OCI-LY3 (cell line): ENCODE data around the gene PFAS.

ENCODE experiments used
- H2AFZ ChIP-seq: fragments of 200-600, 300-600 bp; shearing (Covaris generic); 2 replicates; pipeline ENCODE4 v1.6.0; 2014; ENCODE audit warnings: antibody characterized with exemption, low read depth, low read length
- H3K27ac ChIP-seq: fragments of 200-600, 300-600 bp; sonication (generic); 2 replicates; pipeline ENCODE4 v1.5.1; 2014; ENCODE audit warnings: mild to moderate bottlenecking, low read length, moderate library complexity, mixed read lengths
- H3K27me3 ChIP-seq: fragments of 200-600, 300-600 bp; sonication (generic); 2 replicates; pipeline ENCODE4 v1.6.1; 2014; ENCODE audit warnings: low read depth, low read length, mixed read lengths
- H3K36me3 ChIP-seq: fragments of 200-600, 300-600 bp; sonication (generic); replicated peaks from 2 replicates; pipeline ENCODE3; 2014; ENCODE audit warnings: low read depth, low read length, mixed read lengths
- H3K4me1 ChIP-seq: fragments of 300-600, 200-600 bp; sonication (generic); 2 replicates; pipeline ENCODE4 v1.6.1; 2014; ENCODE audit warnings: low read length, mixed read lengths
- H3K4me2 ChIP-seq: fragments of 200-600, 300-600 bp; sonication (generic); 2 replicates; pipeline ENCODE4 v1.6.1; 2014; ENCODE audit warnings: low read length, mixed read lengths
- H3K4me3 ChIP-seq: fragments of 300-600, 200-600 bp; sonication (generic); 2 replicates; pipeline ENCODE4 v1.5.1; 2014; ENCODE audit warnings: antibody characterized with exemption, mild to moderate bottlenecking, low read length, moderate library complexity
- H3K79me2 ChIP-seq: fragments of 300-600, 200-600 bp; shearing (Covaris generic); 2 replicates; pipeline ENCODE4 v1.6.1; 2014; ENCODE audit warnings: mild to moderate bottlenecking, low read length, mixed read lengths
- H3K9ac ChIP-seq: fragments of 300-600, 200-600 bp; shearing (Covaris generic); 2 replicates; pipeline ENCODE4 v1.6.0; 2014; ENCODE audit warnings: mild to moderate bottlenecking, low read length, moderate library complexity
- H3K9me3 ChIP-seq: fragments of 200-600, 300-600 bp; shearing (Covaris generic); 2 replicates; pipeline ENCODE4 v1.6.1; 2014; ENCODE audit warnings: low read length, mixed read lengths; ENCODE audit not compliant: insufficient read depth
- H4K20me1 ChIP-seq: fragments of 200-600, 300-600 bp; sonication (generic); 2 replicates; pipeline ENCODE4 v1.6.1; 2016; ENCODE audit warnings: low read length, mixed read lengths; ENCODE audit not compliant: insufficient read depth
- EZH2phosphoT487 ChIP-seq: fragments of 200-600 bp; shearing (Covaris generic); IDR thresholded peaks from 2 replicates; pipeline ENCODE4 v1.6.1; 2018; ENCODE audit warnings: antibody characterized with exemption, mixed run types, low read depth
- TF ChIP-seq, protein P1 (sequence below): fragments of 200-600, 300-600 bp; sonication (generic); IDR thresholded peaks from 2 replicates; pipeline ENCODE4 v1.5.1; 2014; ENCODE audit warnings: antibody characterized with exemption, low read length, low read depth

Gene PFAS

DNA sequence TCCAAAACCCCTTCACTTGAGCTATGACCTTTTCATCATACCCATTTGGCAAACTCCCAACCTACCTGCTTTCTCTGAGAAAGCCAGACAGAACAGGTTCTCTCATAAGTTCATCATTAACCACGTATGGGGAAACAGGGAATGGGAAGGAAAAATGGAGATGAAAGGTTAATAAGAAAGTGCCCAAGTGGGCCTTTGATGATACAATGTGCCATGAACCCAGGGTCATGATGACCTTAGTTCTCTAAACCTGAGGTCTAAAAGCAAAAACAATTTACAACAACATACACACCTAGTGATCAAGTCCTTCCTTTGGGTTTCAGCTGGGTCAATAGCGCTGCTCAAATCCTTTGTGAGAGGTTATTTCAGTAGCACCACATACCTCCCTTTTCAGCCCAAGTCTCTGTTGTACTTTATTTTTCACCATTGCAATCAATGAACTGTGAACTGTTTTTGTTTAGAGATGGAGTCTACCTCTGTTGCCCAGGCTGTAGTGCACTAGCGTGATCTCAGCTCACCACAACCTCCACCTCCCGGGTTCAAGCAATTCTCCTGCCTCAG is 24.9 kb downstream of the PFAS start:
- no peaks in the 10 kb centered on the region for H3K79me2 ChIP-seq
- peaks cover 10% of the 10 kb centered on the region for H3K36me3 ChIP-seq
- TF ChIP-seq EZH2phosphoT487, result no peak
- TF ChIP-seq, protein P1, sequence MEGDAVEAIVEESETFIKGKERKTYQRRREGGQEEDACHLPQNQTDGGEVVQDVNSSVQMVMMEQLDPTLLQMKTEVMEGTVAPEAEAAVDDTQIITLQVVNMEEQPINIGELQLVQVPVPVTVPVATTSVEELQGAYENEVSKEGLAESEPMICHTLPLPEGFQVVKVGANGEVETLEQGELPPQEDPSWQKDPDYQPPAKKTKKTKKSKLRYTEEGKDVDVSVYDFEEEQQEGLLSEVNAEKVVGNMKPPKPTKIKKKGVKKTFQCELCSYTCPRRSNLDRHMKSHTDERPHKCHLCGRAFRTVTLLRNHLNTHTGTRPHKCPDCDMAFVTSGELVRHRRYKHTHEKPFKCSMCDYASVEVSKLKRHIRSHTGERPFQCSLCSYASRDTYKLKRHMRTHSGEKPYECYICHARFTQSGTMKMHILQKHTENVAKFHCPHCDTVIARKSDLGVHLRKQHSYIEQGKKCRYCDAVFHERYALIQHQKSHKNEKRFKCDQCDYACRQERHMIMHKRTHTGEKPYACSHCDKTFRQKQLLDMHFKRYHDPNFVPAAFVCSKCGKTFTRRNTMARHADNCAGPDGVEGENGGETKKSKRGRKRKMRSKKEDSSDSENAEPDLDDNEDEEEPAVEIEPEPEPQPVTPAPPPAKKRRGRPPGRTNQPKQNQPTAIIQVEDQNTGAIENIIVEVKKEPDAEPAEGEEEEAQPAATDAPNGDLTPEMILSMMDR, result no peak
- H4K20me1 ChIP-seq, result no peaks in the 10 kb centered on the region
- no peaks in the 10 kb centered on the region for H3K4me1 ChIP-seq
- H3K9me3 ChIP-seq, result no peaks in the 10 kb centered on the region
- no peak overlapping the region for H3K4me3 ChIP-seq
- no peak overlapping the region for H3K4me2 ChIP-seq
- H3K27ac ChIP-seq, result no peak overlapping the region
- H2AFZ ChIP-seq, result no peak overlapping the region
- no peaks in the 10 kb centered on the region for H3K27me3 ChIP-seq
- H3K9ac ChIP-seq, result no peak overlapping the region

DNA sequence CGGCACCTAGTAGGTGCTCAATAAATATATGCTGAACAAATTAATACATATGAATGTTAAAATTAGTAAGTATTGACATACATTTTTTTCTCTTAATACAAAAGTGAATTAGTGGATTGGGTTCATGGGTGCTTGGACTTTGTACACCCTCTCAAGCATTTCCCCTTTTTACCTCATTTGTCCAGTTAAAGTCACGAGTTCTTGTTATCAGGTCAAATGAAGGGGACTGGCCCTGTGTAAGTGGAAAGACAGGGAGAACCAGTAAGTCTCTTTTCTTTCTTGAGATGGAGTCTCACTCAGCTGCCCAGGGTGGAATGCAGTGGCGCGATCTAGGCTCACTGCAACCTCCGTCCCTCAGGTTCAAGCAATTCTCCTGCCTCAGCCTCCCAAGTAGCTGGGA is 25.7 kb downstream of the PFAS start:
- Histone ChIP-seq H3K27me3 (no peaks in the 10 kb centered on the region), H4K20me1 (no peaks in the 10 kb centered on the region), H3K4me2 (no peak overlapping the region), H2AFZ (no peak overlapping the region), H3K4me1 (no peaks in the 10 kb centered on the region), H3K9ac (no peak overlapping the region), H3K4me3 (no peak overlapping the region), H3K9me3 (no peaks in the 10 kb centered on the region), H3K79me2 (no peaks in the 10 kb centered on the region), H3K36me3 (peaks cover 10% of the 10 kb centered on the region), H3K27ac (no peak overlapping the region)
- TF ChIP-seq, protein P1, result no peak
- TF ChIP-seq EZH2phosphoT487, result no peak

DNA sequence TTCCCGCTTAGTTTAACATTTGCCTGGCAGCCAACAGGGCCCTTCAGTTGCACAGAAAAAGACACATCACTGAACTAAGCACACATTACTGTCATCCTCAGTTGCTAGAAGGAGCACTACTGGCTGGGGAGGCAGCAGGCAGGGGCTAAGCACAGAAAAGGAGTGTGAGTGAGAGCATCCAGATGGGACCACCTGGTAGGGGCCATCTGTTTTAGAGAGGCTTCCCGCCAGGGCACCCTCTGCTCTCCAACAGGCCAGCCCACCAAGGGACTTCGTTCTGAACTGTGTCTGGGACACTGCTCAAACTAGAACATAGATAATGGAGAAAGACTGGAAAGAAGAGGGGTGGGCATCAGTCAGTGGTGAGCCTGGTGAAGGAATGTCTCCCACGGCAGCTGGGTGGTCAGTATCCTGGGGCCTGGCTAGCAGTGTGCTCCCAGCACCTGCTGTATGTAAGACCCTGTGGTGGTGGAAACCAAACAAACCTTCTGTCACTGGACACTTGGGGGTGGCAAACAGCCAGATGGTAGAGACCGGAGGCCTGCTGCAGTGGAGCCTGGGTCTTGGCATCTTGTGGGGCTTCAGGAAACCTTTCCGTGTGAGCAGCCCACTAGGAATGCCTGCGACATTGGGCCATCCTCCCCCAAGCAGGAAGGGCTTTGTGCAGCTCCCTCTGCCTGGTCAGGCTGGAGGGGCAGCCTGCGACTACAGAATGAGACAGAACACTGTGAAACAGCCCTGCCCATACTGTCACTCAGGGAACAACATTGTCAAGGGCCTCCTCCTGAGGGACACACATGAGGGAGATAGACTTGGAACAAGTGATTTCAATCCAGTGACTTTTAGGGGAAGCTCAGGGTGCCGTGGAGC is 26.6 kb downstream of the PFAS start:
- Histone ChIP-seq H3K27me3 (no peaks in the 10 kb centered on the region), H4K20me1 (no peaks in the 10 kb centered on the region), H3K79me2 (no peaks in the 10 kb centered on the region), H3K9ac (no peak overlapping the region), H3K36me3 (peaks cover 3% of the 10 kb centered on the region), H3K4me1 (no peaks in the 10 kb centered on the region), H3K4me2 (no peak overlapping the region), H3K4me3 (no peak overlapping the region), H3K9me3 (no peaks in the 10 kb centered on the region), H3K27ac (no peak overlapping the region), H2AFZ (no peak overlapping the region)
- no peak for TF ChIP-seq EZH2phosphoT487
- TF ChIP-seq, protein P1, result no peak

DNA sequence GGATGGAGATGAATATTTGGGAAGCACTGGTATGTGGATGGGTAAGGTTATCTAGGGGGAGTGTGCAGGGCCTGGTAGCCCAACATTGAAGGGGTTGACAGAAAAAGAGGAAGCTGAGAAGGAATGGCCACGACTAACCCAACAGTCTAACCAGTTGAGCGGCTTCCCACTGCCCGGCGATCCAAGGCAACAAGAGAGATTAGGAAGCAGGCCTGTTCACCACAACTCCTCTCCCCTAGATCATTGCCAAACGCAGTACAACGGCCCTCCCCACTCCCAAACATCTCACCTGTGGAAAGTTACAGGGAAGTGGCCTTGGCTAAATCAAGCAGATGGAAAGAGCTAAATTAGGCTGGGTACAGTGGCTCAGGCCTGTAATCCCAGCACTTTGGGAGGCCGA is 28.2 kb downstream of the PFAS start:
- Histone ChIP-seq H3K4me2 (no peak overlapping the region), H3K9me3 (no peaks in the 10 kb centered on the region), H3K4me1 (no peaks in the 10 kb centered on the region), H2AFZ (no peak overlapping the region), H3K27ac (no peak overlapping the region), H3K9ac (no peak overlapping the region), H3K79me2 (no peaks in the 10 kb centered on the region), H3K4me3 (no peak overlapping the region), H3K27me3 (no peaks in the 10 kb centered on the region), H3K36me3 (no peaks in the 10 kb centered on the region), H4K20me1 (no peaks in the 10 kb centered on the region)
- TF ChIP-seq EZH2phosphoT487, result no peak
- TF ChIP-seq, protein P1, result no peak
